OCI-LY1 (cell line): Measurements from ENCODE around the gene CFAP251.

Source experiments
- CTCF ChIP-seq: fragments of 200-600 bp; sonication (generic), shearing (Covaris generic); IDR thresholded peaks from 2 replicates; pipeline ENCODE4 v1.5.1; 2017; ENCODE audit warnings: mild to moderate bottlenecking, antibody characterized with exemption, low read length, moderate library complexity, mixed read lengths
- EZH2 ChIP-seq: fragments of 200-600 bp; sonication (generic), shearing (Covaris generic); IDR thresholded peaks from 2 replicates; pipeline ENCODE4 v1.8.0; 2017; ENCODE audit warnings: borderline replicate concordance, mixed run types, mild to moderate bottlenecking, antibody characterized with exemption, low read length, moderate library complexity, mixed read lengths

DNA sequence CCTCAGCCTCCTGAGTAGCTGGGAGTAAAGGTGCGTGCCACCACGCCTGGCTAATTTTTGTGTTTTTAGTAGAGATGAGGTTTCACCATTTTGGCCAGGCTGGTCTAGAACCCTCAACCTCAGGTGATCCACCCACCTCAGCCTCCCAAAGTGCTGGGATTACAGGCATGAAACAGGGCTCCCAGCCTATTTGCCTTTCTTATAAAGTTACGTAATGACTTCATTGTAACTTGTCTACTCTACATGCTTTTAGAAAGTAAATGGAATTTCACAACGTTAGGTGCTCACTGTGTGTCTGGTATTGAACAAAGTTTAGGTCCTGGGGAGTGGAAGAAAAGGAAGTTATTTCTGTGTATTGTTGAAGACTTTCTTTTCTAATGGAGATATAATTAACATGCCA lies 12.5 kb downstream of the CFAP251 start:
- TF ChIP-seq CTCF, result no peak
- TF ChIP-seq EZH2, result no peak
